A673 (cell line): ENCODE results near the gene ATP11C.

ENCODE experiments used
- EZH2 ChIP-seq: fragments of 200-600 bp; sonication (generic); IDR thresholded peaks from 2 replicates; pipeline ENCODE4 v1.6.1; 2017; ENCODE audit warnings: borderline replicate concordance, low read depth, mild to moderate bottlenecking, mixed read lengths, antibody characterized with exemption, low read length; ENCODE audit not compliant: poor library complexity, severe bottlenecking
- TF ChIP-seq, protein P1 (sequence below): fragments of 300-800, 200-600 bp; sonication (generic); conservative IDR thresholded peaks from 2 replicates; pipeline ENCODE4 v1.5.1; 2017; ENCODE audit warnings: low read depth, mild to moderate bottlenecking, antibody characterized with exemption, low read length, moderate library complexity, mixed read lengths

DNA sequence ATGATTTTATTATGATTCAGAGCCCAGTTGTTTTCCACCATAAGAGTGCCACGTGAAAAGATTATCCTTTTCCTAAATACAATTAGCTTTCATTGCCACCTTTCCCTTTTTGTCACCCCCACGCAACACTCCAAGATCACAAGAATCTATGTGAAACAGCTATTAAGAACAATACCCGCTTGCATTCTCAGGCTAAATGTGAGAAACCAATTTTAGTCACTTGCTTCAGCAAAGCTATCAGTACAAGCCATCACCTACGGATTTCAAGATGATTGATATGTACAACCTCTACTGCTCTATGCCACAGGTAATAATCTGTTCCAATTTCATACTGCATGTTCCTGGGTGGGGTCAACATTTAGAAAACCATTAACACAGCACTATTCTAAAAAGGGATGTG is 2.5 kb downstream of the ATP11C start:
- TF ChIP-seq, protein P1, sequence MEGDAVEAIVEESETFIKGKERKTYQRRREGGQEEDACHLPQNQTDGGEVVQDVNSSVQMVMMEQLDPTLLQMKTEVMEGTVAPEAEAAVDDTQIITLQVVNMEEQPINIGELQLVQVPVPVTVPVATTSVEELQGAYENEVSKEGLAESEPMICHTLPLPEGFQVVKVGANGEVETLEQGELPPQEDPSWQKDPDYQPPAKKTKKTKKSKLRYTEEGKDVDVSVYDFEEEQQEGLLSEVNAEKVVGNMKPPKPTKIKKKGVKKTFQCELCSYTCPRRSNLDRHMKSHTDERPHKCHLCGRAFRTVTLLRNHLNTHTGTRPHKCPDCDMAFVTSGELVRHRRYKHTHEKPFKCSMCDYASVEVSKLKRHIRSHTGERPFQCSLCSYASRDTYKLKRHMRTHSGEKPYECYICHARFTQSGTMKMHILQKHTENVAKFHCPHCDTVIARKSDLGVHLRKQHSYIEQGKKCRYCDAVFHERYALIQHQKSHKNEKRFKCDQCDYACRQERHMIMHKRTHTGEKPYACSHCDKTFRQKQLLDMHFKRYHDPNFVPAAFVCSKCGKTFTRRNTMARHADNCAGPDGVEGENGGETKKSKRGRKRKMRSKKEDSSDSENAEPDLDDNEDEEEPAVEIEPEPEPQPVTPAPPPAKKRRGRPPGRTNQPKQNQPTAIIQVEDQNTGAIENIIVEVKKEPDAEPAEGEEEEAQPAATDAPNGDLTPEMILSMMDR: no peak
- TF ChIP-seq EZH2: no peak
